Upper lobe of right lung (tissue), 1 donor: ENCODE data around the gene NPPB. TPM values are rescaled to one million over a fixed set of nuclear protein-coding genes. Genes with fewer than 3 reads are reported as not detected.

Experiments
- ATAC-seq: fragments of 200-7000 bp; cut with Tn5 transposase; one replicate; pipeline ENCODE4 v1.9.1; 2020; ENCODE audit warnings: mild to moderate bottlenecking, moderate library complexity
- DNase-seq: peaks from one replicate; pipeline ENCODE4 v3.0.0-alpha.2; 2020
- H3K27ac ChIP-seq: fragments of 200-600 bp; one replicate; pipeline ENCODE4 v1.8.0; 2022
- H3K27me3 ChIP-seq: fragments of 200-600 bp; one replicate; pipeline ENCODE4 v1.8.0; 2022; ENCODE audit warnings: mild to moderate bottlenecking
- H3K36me3 ChIP-seq: fragments of 200-600 bp; one replicate; pipeline ENCODE4 v1.8.0; 2022
- H3K4me1 ChIP-seq: fragments of 200-600 bp; one replicate; pipeline ENCODE4 v1.8.0; 2022
- H3K4me3 ChIP-seq: fragments of 200-600 bp; one replicate; pipeline ENCODE4 v1.8.0; 2022; ENCODE audit warnings: mild to moderate bottlenecking
- H3K9me3 ChIP-seq: fragments of 200-600 bp; one replicate; pipeline ENCODE4 v1.8.0; 2022
- intact Hi-C: fragments of 100-400 bp; cut with DNase I; formaldehyde crosslinking; loops from one replicate; pipeline ENCODE4 v1.11.0; 2022
- total RNA-seq: library from RNA; stranded (reverse); fragmentation: NEBNext Ultra II Directional; extraction: Animal tissue kit (Norgen Biotek cat#: 25700); gene quantifications from one replicate; pipeline ENCODE4 v1.2.1, GENCODE V29; 2021
- TF ChIP-seq, protein P1 (sequence below): fragments of 200-600 bp; IDR thresholded peaks from one replicate; pipeline ENCODE4 v1.8.0; 2022; ENCODE audit warnings: antibody characterized with exemption
- donor health status: DM: no; HTN: yes; CAD: no; lungs with severe emphysema.

Gene NPPB
- total RNA-seq, 1 donor from 2014 or later, result 0.81 TPM

DNA sequence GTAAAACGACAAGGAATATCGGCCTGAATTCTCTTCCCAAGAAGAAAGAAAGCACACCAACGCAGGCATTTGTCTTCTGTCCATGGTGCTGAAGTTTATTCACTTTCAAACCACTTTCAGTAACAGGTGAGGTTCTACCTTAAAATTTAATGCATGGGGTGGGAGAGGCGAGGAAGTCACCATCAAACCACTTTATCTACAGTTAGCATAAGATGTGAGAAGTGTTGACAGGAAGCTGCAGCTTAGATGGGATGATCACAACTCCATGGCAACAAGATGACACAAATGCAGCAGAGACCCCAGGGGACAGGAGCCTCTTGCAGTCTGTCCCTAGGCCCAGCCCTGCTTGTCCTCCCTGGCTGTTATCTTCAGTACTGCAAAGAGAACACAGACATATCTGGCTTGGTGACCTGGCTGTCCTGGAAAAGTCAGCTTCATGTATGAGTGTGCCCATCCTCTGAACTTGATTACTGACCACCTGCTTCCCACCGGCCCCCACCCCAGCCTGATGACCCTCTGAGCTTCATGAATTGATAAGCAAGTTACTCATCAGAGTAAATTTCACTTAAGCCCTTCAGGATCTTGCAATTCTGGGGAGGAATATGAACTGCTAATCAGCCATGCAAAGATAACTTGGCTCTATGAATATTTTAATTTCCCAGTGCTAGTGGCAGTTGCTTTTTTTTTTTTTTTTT, 13.0 kb downstream of the NPPB start:
- ATAC-seq, result no peak
- intact Hi-C loops, result no loop called here
- Histone ChIP-seq H3K9me3 (no peaks in the 10 kb centered on the region), H3K4me1 (no peaks in the 10 kb centered on the region), H3K27ac (no peak overlapping the region), H3K36me3 (peaks cover 39% of the 10 kb centered on the region), H3K27me3 (no peaks in the 10 kb centered on the region), H3K4me3 (no peak overlapping the region)
- TF ChIP-seq, protein P1, sequence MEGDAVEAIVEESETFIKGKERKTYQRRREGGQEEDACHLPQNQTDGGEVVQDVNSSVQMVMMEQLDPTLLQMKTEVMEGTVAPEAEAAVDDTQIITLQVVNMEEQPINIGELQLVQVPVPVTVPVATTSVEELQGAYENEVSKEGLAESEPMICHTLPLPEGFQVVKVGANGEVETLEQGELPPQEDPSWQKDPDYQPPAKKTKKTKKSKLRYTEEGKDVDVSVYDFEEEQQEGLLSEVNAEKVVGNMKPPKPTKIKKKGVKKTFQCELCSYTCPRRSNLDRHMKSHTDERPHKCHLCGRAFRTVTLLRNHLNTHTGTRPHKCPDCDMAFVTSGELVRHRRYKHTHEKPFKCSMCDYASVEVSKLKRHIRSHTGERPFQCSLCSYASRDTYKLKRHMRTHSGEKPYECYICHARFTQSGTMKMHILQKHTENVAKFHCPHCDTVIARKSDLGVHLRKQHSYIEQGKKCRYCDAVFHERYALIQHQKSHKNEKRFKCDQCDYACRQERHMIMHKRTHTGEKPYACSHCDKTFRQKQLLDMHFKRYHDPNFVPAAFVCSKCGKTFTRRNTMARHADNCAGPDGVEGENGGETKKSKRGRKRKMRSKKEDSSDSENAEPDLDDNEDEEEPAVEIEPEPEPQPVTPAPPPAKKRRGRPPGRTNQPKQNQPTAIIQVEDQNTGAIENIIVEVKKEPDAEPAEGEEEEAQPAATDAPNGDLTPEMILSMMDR, result no peak
- DNase-seq, result no peak

DNA sequence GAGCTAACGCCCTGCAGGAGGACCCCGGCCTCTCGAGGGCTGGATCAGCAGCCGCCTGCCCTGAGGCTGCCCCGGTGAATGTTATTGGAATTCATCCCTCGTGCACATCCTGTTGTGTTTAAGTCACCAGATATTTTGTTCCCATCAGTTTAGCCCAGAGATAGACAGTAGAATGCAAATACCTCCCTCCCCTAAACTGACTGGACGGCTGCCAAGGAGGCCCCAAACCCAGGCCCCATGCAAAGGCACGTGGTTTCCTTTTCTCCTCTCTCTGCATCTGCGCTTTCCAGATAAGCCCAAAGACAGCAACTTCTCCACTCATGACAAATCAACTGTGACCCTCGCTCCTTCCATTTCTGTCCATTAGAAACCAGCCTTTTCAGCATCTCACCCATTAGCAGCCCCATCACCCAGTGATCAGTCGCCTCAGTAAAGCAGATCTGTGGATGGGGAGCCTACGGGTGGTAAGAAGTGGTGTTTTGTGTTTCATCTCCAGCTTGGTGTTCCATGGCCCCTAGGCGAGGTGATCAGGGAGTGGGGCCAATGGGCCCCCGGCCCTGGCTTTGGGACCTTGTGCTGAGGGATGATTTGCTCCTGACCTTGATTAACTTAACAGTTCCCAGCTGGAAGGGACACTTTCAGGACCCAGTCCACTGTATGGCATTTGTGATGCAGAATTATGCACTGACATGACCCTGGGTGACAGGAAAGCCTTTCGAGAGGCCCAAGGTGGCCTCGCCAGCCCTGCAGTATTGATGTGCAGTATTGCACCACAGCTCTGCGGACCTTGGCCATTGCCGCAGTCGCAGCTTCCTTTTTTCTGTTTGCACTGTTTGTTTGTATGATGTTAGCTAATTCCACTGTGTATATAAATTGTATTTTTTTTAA, 16.3 kb downstream of the NPPB start:
- Histone ChIP-seq H3K36me3 (peaks cover 73% of the 10 kb centered on the region), H3K9me3 (no peaks in the 10 kb centered on the region), H3K27me3 (no peaks in the 10 kb centered on the region), H3K27ac (no peak overlapping the region), H3K4me1 (no peaks in the 10 kb centered on the region), H3K4me3 (no peak overlapping the region)
- TF ChIP-seq, protein P1, result no peak
- DNase-seq, result no peak
- intact Hi-C loops, result no loop called here
- ATAC-seq, result peak; percentile 25

DNA sequence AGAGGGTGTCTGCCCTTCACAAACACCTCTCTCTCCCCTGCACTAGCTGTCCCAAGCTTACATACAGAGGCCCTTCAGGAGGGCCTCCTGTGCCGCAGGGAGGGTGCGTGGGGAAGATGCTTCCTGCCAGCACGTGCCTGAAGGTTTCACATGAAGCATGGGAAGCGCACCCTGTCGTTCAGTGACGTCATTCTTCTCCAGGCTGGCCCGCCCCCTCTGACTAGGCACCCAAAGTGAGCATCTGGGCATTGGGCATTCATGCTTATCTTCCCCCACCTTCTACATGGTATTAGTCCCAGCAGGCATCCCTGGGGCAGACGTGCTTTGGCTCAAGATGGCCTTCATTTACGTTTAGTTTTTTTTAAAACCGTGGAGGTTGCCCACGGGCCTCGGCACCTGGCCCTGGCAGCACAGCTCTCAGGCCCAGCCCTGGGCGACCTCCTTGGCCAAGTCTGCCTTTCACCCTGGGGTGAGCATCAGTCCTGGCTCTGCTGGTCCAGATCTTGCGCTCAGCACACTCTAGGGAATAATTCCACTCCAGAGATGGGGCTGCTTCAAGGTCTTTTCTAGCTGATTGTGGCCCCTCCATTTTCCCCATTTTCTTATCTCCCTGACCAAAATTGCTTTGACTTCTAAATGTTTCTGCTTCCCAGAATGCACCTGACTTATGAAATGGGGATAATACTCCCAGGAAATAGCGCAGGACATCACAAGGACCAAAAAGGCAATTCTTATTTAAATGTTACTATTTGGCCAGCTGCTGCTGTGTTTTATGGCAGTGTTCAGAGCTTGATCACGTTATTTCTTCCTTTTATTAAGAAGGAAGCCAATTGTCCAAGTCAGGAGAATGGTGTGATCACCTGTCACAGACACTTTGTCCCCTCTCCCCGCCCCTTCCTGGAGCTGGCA, 17.2 kb downstream of the NPPB start:
- intact Hi-C loops, result no loop called here
- Histone ChIP-seq H3K4me1 (no peaks in the 10 kb centered on the region), H3K36me3 (peaks cover 82% of the 10 kb centered on the region), H3K9me3 (no peaks in the 10 kb centered on the region), H3K27ac (no peak overlapping the region), H3K4me3 (no peak overlapping the region), H3K27me3 (no peaks in the 10 kb centered on the region)
- TF ChIP-seq, protein P1, result no peak
- ATAC-seq (no peak), DNase-seq (no peak)

DNA sequence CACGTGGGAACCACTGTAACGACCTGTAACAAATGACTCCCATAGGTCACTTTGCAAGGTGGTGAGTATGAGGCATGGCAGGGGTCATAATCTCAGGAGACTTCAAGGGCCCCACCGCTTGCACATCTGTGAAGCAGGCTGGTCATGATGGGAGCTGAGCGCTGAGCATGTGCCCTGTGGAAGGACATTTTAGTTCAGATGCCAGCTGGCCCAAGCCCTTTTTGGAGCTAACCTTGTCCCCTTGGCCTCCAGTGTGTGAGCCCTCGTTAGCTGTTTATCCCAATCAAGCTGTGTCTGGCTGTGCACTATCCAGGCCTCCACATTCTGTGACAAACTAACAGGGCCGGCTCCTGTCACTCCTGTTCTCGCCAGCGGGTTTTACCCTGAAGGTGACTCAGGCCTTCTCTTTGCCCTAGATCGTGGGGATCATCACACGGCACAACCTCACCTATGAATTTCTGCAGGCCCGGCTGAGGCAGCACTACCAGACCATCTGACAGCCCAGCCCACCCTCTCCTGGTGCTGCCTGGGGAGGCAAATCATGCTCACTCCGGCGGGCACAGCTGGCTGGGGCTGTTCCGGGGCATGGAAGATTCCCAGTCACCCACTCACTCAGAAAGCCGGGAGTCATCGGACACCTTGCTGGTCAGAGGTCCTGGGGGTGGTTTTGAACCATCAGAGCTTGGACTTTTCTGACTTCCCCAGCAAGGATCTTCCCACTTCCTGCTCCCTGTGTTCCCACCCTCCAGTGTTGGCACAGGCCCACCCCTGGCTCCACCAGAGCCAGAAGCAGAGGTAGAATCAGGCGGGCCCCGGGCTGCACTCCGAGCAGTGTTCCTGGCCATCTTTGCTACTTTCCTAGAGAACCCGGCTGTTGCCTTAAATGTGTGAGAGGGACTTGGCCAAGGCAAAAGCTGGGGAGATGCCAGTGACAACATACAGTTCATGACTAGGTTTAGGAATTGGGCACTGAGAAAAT, 18.7 kb downstream of the NPPB start:
- intact Hi-C loops, result loop anchor here (5.0 kb wide), 1 partner anchor 52 kb away; no protein-coding TSS in a partner anchor
- peaks cover 95% of the 10 kb centered on the region for H3K36me3 ChIP-seq

More for the DNA sequence above, 18.7 kb downstream of the NPPB start:
- H3K27ac ChIP-seq, result no peak overlapping the region
- ATAC-seq (no peak), DNase-seq (no peak)
- no peak overlapping the region for H3K4me3 ChIP-seq
- no peaks in the 10 kb centered on the region for H3K27me3 ChIP-seq
- no peaks in the 10 kb centered on the region for H3K9me3 ChIP-seq
- H3K4me1 ChIP-seq, result no peaks in the 10 kb centered on the region
- TF ChIP-seq, protein P1, result no peak
